ENCODE measurements around the gene RNF214.
"Not testable (repeated sequence)": the region's sequence is repeated elsewhere in the genome, so short reads cannot be mapped to it uniquely, and the experiment has no call there.

RNF214 gene

GRCh38 chr11:117313828-117314768 is 81.6 kb downstream of the RNF214 start:
- no peak for DNase-seq (ENCODE audit: low spot score)

DNA sequence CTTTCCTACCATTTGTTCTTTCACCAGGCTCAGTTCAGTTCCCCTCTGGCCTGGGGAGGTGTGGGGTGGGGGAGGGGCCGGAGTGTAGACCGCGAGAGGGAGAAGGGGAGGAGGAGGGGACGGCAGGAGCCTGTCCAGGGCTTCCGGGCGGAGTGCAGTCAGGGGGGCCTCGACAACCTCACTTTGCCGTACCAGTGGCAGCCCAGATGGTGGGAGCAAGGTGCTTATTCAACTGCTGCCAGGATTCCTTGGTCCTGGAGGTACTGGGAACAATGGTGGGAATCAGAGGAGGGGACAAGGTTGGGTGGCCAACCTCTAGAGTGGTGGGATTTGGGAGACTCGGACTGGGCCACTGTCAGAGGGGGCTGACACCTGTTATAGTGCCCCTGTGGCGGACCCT is 82.4 kb downstream of the RNF214 start:
- DNase-seq (ENCODE audit: low spot score) = no peak

- DNase-seq (ENCODE audit: low spot score) = no peak
These were observed 83.1 kb downstream of the RNF214 start for GRCh38 chr11:117315285-117316196.

GRCh38 chr11:117316197-117316961 is 83.9 kb downstream of the RNF214 start, which contains the start of gene BACE1:
Gene BACE1 (minus strand): TSS chr11:117316256. CDS start chr11:117315795, 461 bp downstream.
- peak; percentile 79 for DNase-seq (ENCODE audit: low spot score)

- DNase-seq (ENCODE audit: low spot score) = no peak
These were observed 86.3 kb downstream of the RNF214 start for GRCh38 chr11:117318738-117319137.

GRCh38 chr11:117319214-117319840 is 86.9 kb downstream of the RNF214 start:
- DNase-seq (ENCODE audit: low spot score) = no peak

DNA sequence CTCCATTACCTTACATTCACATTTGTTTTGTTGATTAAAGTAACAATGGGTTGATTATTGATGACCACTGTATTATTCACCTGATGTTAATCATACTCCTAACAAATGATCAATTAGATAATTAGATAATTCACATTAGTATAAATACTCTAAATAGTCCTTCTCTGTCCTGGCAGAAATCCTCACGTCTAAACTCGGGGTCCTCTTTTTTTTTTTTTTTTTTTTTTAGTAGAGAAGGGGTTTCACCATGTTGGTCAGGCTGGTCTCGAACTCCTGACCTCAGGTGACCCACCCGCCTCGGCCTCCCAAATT is 94.7 kb downstream of the RNF214 start:
- not testable (repeated sequence) for DNase-seq (ENCODE audit: low spot score)

- DNase-seq (ENCODE audit: low spot score) = peak; percentile 91
These were observed 95.3 kb downstream of the RNF214 start, which contains the start of gene CEP164 for GRCh38 chr11:117327567-117328374. Gene CEP164 (plus strand): TSS chr11:117327854. CDS start chr11:117338587, 10,733 bp downstream.

DNA sequence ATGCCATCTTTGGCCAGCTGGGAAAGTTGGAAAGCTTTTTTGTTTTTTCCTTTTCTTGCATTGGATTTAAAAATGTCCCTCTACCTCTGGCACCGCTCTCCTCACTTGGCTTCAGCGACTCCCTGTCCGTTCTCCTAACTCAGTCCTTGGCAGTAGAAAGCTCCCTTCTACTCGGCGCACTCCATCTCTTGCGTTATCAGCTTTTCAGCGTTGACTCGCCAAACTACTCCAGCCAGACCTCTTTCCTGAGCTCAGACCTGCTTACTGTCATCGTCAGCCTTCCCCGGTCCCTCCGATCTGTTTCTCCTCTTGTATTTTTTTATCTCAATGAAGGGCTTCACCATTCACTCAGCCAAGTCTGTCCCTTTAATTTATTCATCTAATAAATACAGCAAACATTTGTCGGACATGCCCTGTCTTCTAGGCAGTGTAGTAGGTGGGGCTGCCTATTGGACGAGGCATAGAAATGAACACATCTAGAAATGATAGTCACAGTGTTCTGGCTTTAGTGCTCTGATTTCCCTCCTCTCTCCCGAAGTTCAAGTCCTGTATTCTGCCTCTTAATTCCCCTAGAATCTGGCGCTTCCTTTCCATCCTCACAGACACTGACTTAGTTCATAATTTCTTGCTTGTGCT is 96.0 kb downstream of the RNF214 start:
- peak; percentile 18 for DNase-seq (ENCODE audit: low spot score)

- no peak for DNase-seq (ENCODE audit: low spot score)
These were observed 100.4 kb downstream of the RNF214 start for GRCh38 chr11:117332843-117333242.

DNA sequence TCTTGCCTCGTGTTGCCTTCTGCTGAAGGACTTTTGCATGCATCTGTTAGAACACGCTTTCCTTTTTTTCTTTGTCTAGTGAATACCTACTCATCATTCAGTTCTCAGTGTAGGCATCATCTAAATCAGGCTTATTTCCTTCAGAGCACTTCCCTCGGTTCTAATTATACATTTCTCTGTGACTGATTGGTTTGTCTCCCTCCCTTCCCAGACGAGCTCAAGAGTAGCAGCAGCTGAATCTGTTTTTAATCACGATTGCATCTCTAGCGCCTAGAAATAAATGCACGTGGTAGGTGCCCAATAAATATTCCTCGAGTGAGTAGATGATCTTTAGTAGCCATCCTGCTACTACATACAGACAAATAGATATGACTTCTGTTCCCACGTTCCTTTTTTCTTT is 101.4 kb downstream of the RNF214 start:
- DNase-seq (ENCODE audit: low spot score) = no peak

- no peak for DNase-seq (ENCODE audit: low spot score)
These were observed 102.4 kb downstream of the RNF214 start for GRCh38 chr11:117334896-117335295.

GRCh38 chr11:117335399-117335798 is 102.9 kb downstream of the RNF214 start:
- DNase-seq (ENCODE audit: low spot score) = no peak

Small RNAs within 50 kb of the gene (small RNA-seq; reads per million reads assigned to genes)
- gene RF00564 = 0 reads per million in 2 experiments

All from SK-N-DZ (cell line).